Testis (tissue), 2 donors: Measurements from ENCODE around the gene ERBB4.

Experiments
- POLR2A ChIP-seq: fragments of 450-650 bp; IDR thresholded peaks from one replicate; pipeline ENCODE4 v1.6.1; 2017; ENCODE audit warnings: antibody characterized with exemption, mild to moderate bottlenecking, moderate library complexity
- TF ChIP-seq, protein P1 (sequence below), 3 experiments: fragments of 450-650 bp in 2 of 3; fragments of 200-600 bp in 1 of 3; sonication (generic) in 1 of 3; IDR thresholded peaks; one replicate each; pipeline ENCODE4 v1.5.1; 2016 to 2019; ENCODE audit warnings: antibody characterized with exemption in 3 of 3, mild to moderate bottlenecking in 2 of 3, moderate library complexity in 1 of 3

DNA sequence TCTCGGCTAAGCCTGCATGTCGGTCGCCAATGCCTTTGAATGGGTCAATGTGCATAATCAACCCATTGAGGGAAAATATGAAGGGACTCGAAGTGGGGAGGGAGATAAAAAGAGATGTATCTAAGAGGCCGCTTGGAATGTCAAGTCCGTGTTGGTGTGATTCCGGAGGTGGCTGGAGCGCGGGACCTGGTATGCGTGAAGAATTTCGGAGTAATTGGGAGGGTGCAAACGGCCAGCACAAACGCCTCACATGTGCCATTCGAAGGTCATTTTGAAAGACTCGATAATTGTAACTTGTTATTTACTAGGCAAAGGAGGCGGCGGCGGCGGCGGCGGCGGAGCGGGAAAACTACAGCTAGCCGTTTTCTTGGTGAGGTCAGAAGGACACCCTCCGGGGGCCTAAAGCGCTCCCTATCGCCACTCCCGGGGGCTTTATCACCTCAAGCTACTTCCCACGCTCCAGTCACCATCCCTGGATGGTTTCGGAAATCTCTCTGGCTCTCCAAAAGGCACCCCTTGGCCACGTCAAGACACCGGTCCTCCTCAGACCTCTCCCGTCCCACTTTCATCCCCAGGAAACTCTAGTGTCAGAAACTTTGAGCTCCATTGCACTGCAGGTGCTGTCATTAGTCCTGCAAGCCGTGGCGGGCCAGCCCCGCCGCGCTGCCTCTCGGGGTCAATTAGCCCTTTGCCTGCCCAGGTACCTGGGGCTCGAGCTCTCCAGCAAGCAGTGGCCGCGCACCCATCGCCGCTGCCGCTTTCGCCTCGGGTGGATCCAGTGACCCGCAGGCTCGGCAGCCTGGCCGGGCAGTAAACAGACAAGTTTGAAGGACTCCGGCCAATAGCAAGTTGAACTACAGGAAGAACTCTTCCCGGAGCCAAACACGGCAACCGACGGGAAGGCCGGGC lies 1.5 kb downstream of the ERBB4 start:
- no peak for TF ChIP-seq POLR2A
- TF ChIP-seq, protein P1, sequence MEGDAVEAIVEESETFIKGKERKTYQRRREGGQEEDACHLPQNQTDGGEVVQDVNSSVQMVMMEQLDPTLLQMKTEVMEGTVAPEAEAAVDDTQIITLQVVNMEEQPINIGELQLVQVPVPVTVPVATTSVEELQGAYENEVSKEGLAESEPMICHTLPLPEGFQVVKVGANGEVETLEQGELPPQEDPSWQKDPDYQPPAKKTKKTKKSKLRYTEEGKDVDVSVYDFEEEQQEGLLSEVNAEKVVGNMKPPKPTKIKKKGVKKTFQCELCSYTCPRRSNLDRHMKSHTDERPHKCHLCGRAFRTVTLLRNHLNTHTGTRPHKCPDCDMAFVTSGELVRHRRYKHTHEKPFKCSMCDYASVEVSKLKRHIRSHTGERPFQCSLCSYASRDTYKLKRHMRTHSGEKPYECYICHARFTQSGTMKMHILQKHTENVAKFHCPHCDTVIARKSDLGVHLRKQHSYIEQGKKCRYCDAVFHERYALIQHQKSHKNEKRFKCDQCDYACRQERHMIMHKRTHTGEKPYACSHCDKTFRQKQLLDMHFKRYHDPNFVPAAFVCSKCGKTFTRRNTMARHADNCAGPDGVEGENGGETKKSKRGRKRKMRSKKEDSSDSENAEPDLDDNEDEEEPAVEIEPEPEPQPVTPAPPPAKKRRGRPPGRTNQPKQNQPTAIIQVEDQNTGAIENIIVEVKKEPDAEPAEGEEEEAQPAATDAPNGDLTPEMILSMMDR (IDR thresholded peaks at IDR 0.05) = no peak
